ENCODE measurements around the gene PTP4A2.

The PTP4A2 gene

GRCh38 chr1:31861346-31861745, 76.8 kb downstream of the PTP4A2 start:
- no peak for DNase-seq (ENCODE audit: low spot score)

GRCh38 chr1:31860581-31860980, 77.6 kb downstream of the PTP4A2 start:
- DNase-seq (ENCODE audit: low spot score), result no peak

- no peak for DNase-seq (ENCODE audit: low spot score)
Measured at GRCh38 chr1:31859719-31860118, 78.4 kb downstream of the PTP4A2 start.

GRCh38 chr1:31859044-31859443, 79.1 kb downstream of the PTP4A2 start:
- no peak for DNase-seq (ENCODE audit: low spot score)

- DNase-seq (ENCODE audit: low spot score), result no peak
Measured at GRCh38 chr1:31857863-31858262, 80.3 kb downstream of the PTP4A2 start.

Measured in SK-N-DZ (cell line).